SU-DHL-6 (cell line): Measurements from ENCODE around the gene TNFAIP8.

Experiments used
- H2AFZ ChIP-seq: fragments of 200-600 bp; sonication (generic); 2 replicates; pipeline ENCODE4 v1.6.1; 2014; ENCODE audit warnings: low read depth, mild to moderate bottlenecking, moderate library complexity, mixed read lengths, antibody characterized with exemption, low read length; ENCODE audit not compliant: severe bottlenecking
- H3F3A ChIP-seq: fragments of 200-600 bp; shearing (Covaris generic); 2 replicates; pipeline ENCODE4 v1.6.0; 2016; ENCODE audit warnings: antibody characterized with exemption, mild to moderate bottlenecking; ENCODE audit not compliant: insufficient read depth
- H3K27ac ChIP-seq: fragments of 200-600 bp; sonication (generic); 2 replicates; pipeline ENCODE4 v1.5.1; 2016; ENCODE audit warnings: low read depth, mild to moderate bottlenecking, low read length, moderate library complexity, mixed read lengths
- H3K27me3 ChIP-seq: fragments of 200-600 bp; sonication (generic), shearing (Covaris generic); 2 replicates; pipeline ENCODE4 v1.6.0; 2014; ENCODE audit warnings: mild to moderate bottlenecking, low read length
- H3K36me3 ChIP-seq: fragments of 200-600 bp; sonication (generic); 2 replicates; pipeline ENCODE4 v1.6.1; 2014; ENCODE audit warnings: mild to moderate bottlenecking, low read length, mixed read lengths
- H3K4me2 ChIP-seq: fragments of 300-600, 200-600 bp; shearing (Covaris generic), sonication (generic); 2 replicates; pipeline ENCODE4 v1.6.0; 2014; ENCODE audit warnings: low read length, low read depth, mild to moderate bottlenecking; ENCODE audit not compliant: poor library complexity, severe bottlenecking
- H3K4me3 ChIP-seq: fragments of 200-600 bp; sonication (generic); 2 replicates; pipeline ENCODE4 v1.5.1; 2014; ENCODE audit warnings: antibody characterized with exemption, low read length, mild to moderate bottlenecking, mixed read lengths; ENCODE audit not compliant: insufficient read depth, poor library complexity, severe bottlenecking
- H3K79me2 ChIP-seq: fragments of 200-600 bp; sonication (generic); 2 replicates; pipeline ENCODE4 v1.6.1; 2014; ENCODE audit warnings: mild to moderate bottlenecking, low read length, moderate library complexity; ENCODE audit not compliant: insufficient read depth
- H3K9ac ChIP-seq: fragments of 200-600 bp; sonication (generic); 2 replicates; pipeline ENCODE4 v1.7.0; 2014; ENCODE audit warnings: mild to moderate bottlenecking, low read length
- H3K9me2 ChIP-seq: fragments of 200-600 bp; sonication (generic); replicated peaks from 2 replicates; pipeline ENCODE4 v1.6.1; 2014; ENCODE audit warnings: low read length; ENCODE audit not compliant: insufficient read depth
- H3K9me3 ChIP-seq: fragments of 200-600 bp; sonication (generic); 2 replicates; pipeline ENCODE4 v1.6.1; 2014; ENCODE audit warnings: low read length, mixed read lengths; ENCODE audit not compliant: insufficient read depth
- H4K20me1 ChIP-seq: fragments of 200-600 bp; sonication (generic); 2 replicates; pipeline ENCODE4 v1.6.1; 2014; ENCODE audit warnings: low read depth, mild to moderate bottlenecking, antibody characterized with exemption, low read length, moderate library complexity, mixed read lengths
- CTCF ChIP-seq: fragments of 200-600 bp; sonication (generic); IDR thresholded peaks from one replicate; pipeline ENCODE4 v1.5.1; 2017; ENCODE audit warnings: antibody characterized with exemption, mild to moderate bottlenecking, low read length, moderate library complexity; ENCODE audit not compliant: insufficient read depth, poor library complexity, severe bottlenecking
- EZH2phosphoT487 ChIP-seq: fragments of 200-600 bp; sonication (generic), shearing (Covaris generic); conservative IDR thresholded peaks from 2 replicates; pipeline ENCODE4 v1.6.1; 2018; ENCODE audit warnings: mild to moderate bottlenecking, antibody characterized with exemption, low read length, moderate library complexity, mixed read lengths

TNFAIP8 gene

GRCh38 chr5:119339965-119340364, 15.9 kb upstream of the TNFAIP8 start:
- Histone ChIP-seq H3K27ac (peak overlapping the region; percentile 98), H3K4me3 (peak overlapping the region; percentile 31), H2AFZ (no peak overlapping the region), H3K9ac (peak overlapping the region; percentile 56), H3K9me2 (no peaks in the 10 kb centered on the region), H3K27me3 (no peaks in the 10 kb centered on the region), H3K79me2 (peaks cover 86% of the 10 kb centered on the region), H3K9me3 (no peaks in the 10 kb centered on the region), H3F3A (peaks cover 93% of the 10 kb centered on the region), H4K20me1 (no peaks in the 10 kb centered on the region), H3K4me2 (peak overlapping the region; percentile 94), H3K36me3 (no peaks in the 10 kb centered on the region)
- TF ChIP-seq EZH2phosphoT487 (no peak), CTCF (no peak)

- no peaks in the 10 kb centered on the region for H3K36me3 ChIP-seq
- no peak overlapping the region for H2AFZ ChIP-seq
- peak overlapping the region; percentile 34 for H3K4me3 ChIP-seq
- H4K20me1 ChIP-seq = no peaks in the 10 kb centered on the region
- H3K9me2 ChIP-seq = no peaks in the 10 kb centered on the region
- TF ChIP-seq CTCF (no peak), EZH2phosphoT487 (no peak)
- H3K79me2 ChIP-seq = peaks cover 85% of the 10 kb centered on the region
- no peaks in the 10 kb centered on the region for H3K27me3 ChIP-seq
- H3K4me2 ChIP-seq = peak overlapping the region; percentile 94
- H3K27ac ChIP-seq = peak overlapping the region; percentile 98
- peaks cover 94% of the 10 kb centered on the region for H3F3A ChIP-seq
- H3K9ac ChIP-seq = peak overlapping the region; percentile 56
- H3K9me3 ChIP-seq = no peaks in the 10 kb centered on the region
These were observed 15.1 kb upstream of the TNFAIP8 start for GRCh38 chr5:119340597-119341218.

- H3K9me3 ChIP-seq = no peaks in the 10 kb centered on the region
- peak overlapping the region; percentile 56 for H3K9ac ChIP-seq
- no peak overlapping the region for H2AFZ ChIP-seq
- H3K4me2 ChIP-seq = peak overlapping the region; percentile 94
- peak overlapping the region; percentile 98 for H3K27ac ChIP-seq
- peak overlapping the region; percentile 34 for H3K4me3 ChIP-seq
- H3K36me3 ChIP-seq = no peaks in the 10 kb centered on the region
- TF ChIP-seq EZH2phosphoT487 = no peak
- TF ChIP-seq CTCF = no peak
- no peaks in the 10 kb centered on the region for H4K20me1 ChIP-seq
- H3K9me2 ChIP-seq = no peaks in the 10 kb centered on the region
- H3F3A ChIP-seq = peaks cover 94% of the 10 kb centered on the region
- H3K79me2 ChIP-seq = peaks cover 85% of the 10 kb centered on the region
- no peaks in the 10 kb centered on the region for H3K27me3 ChIP-seq
These were observed 14.1 kb upstream of the TNFAIP8 start for GRCh38 chr5:119341452-119342349.
